ENCODE data around the gene SLC25A12. TPM values are rescaled to one million over a fixed set of nuclear protein-coding genes. Genes with fewer than 3 reads are reported as not detected.

Gene SLC25A12
- total RNA-seq, 2 experiments from 2014 or later, result 27.4 to 28.9 TPM

DNA sequence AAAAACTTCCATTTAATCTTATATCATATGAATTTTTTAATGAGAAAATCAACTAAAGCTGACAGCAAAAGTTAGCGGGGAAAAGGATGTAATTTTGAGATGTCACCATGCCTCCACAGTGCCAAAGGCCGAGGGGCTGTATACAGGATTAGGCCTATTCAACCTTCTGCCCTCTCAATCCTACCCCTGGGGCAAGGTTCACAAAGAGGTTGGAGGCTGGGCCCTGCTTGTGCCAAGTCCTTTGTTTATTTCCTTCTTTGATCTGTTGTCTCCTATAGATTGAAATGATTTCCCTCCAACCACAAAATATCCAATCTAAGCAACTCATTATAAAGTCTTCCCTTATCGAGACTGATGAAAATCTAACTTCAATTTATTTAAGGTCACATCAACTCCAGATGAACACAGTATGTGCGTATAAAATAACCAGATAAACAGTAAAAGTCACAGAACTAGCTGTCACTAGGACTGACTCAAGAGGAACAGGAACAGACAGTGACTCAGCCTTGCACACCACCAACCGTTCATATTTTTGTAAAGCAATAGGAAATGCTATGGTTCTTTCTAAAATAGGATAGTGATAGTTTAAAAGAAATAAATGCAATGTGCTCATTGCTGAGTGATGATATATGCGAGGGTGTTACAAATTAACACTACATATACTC is 95.8 kb downstream of the SLC25A12 start:
- Mint-ChIP-seq H3K4me1 (ENCODE audit: low read depth) (peaks cover 14% of the 10 kb centered on the region), H3K27ac (peak overlapping the region; percentile 45), H3K27me3 (ENCODE audit: low read depth) (no peaks in the 10 kb centered on the region), H3K36me3 (ENCODE audit: low read depth) (peaks cover 22% of the 10 kb centered on the region), H3K4me3 (no peak overlapping the region), H3K9me3 (ENCODE audit: insufficient read depth) (no peaks in the 10 kb centered on the region)
- POLR2A ChIA-PET, result no interaction called here
- DNase-seq (no peak), ATAC-seq (no peak)
- CTCF ChIA-PET, result interaction anchor here (1.1 kb wide), 1 partner anchor 306 kb away, joined by 6 read pairs; no protein-coding TSS in a partner anchor

DNA sequence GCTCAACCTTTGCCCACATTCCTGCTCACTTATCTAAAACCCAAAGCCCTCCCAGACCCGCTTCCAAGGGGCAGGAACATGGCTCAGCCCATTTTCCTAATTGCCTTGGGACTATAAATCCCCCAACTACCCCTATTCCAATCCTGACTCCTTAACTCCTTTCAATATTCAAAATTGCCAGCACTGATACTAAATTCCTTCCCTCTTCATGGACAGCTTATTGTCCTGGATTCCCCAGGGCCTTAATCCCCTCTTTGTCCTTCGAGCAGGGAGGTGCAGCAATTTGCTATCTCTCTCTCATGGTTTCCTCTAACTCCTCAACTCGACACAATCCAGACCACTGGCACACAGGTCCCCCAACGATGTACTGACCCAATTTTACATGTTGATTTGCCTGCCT is 99.1 kb downstream of the SLC25A12 start:
- ATAC-seq (no peak), DNase-seq (no peak)
- CTCF ChIA-PET, result no interaction called here
- POLR2A ChIA-PET, result no interaction called here
- no peaks in the 10 kb centered on the region for H3K9me3 Mint-ChIP-seq (ENCODE audit: insufficient read depth)
- no peak overlapping the region for H3K4me3 Mint-ChIP-seq
- H3K4me1 Mint-ChIP-seq (ENCODE audit: low read depth), result peaks cover 14% of the 10 kb centered on the region
- no peak overlapping the region for H3K27ac Mint-ChIP-seq
- H3K36me3 Mint-ChIP-seq (ENCODE audit: low read depth), result peaks cover 30% of the 10 kb centered on the region
- no peaks in the 10 kb centered on the region for H3K27me3 Mint-ChIP-seq (ENCODE audit: low read depth)

DNA sequence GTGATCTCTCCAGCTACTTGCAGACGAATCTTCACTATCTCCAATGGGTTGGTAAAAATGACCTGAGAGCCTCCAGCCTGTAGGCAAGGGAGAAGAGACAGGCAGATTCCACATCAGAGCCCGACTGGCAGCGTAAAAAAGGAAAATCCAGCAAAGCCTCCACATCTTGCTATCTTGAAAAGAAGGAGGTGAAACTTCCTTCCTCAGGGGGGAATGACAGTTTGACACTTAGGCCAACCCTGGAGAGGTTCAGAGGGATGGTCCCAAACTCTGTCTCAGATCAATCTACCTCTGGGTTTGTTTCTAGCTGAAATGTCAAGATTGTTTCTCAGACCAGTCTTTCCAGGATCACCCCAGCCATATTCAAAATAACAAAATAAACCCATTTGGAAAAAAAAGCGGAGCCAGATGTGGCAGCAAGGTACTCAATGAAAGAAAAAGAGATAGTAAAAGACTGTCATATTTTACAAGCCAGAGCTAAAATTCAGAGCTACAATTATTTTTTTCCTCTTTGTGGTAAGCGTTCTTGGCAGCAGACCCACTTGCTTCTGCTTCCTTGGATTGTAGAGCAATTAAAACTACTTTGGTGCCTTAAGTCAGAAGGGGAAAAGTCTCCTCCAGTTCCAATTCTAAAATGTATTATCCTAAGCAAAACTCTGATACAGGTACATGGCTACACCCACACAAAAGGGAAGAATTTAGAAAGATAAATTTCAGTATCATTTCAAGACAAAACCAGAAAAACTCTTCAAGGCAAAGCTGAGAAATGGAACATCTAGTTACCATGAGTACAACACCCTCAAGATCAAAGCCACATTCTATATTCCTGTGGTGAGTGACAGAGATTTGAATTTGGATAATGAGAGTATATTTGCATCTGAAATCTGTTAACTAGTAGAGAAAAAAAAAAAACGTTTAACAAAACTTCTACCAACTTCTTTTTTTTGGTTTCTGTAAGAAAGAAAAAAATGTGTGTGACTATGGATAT is 100.1 kb downstream of the SLC25A12 start:
- DNase-seq (no peak), ATAC-seq (no peak)
- POLR2A ChIA-PET, result no interaction called here
- CTCF ChIA-PET, result no interaction called here
- peaks cover 27% of the 10 kb centered on the region for H3K36me3 Mint-ChIP-seq (ENCODE audit: low read depth)
- H3K4me3 Mint-ChIP-seq, result no peak overlapping the region
- H3K27ac Mint-ChIP-seq, result no peak overlapping the region
- H3K9me3 Mint-ChIP-seq (ENCODE audit: insufficient read depth), result no peaks in the 10 kb centered on the region
- peaks cover 14% of the 10 kb centered on the region for H3K4me1 Mint-ChIP-seq (ENCODE audit: low read depth)
- H3K27me3 Mint-ChIP-seq (ENCODE audit: low read depth), result no peaks in the 10 kb centered on the region

DNA sequence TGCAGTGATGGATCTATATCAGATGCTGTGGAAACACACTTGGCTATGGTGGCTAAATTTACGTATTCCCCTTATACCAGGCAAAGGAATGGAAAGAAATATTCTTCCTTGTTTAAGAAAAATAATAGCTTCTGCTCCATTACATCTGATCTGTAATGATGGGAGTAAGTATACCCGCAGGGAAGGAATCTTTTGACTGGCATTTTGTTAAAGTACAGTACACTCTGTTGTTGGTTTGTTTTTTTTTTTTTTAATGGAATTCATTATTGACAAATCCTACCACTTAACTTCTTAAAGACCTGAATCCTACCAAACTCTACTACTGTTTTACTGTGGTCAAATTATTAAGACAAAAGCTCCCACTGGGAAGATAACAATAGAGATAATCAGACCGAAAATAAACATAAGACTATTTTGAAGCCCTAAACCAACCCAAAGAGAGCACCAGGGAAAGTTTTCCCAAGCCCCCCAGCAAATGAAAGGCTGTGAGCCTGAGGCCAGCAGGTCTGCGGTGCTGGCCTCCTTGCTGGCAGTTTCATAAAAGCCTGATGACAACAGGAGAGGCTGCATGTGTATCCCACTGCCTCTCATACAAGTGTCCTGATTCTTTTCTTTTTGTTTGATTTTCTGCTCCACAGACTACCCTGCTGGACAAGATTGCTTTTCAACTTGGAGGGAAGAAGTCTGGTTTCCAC is 101.0 kb downstream of the SLC25A12 start:
- H3K4me3 Mint-ChIP-seq, result no peak overlapping the region
- no peaks in the 10 kb centered on the region for H3K9me3 Mint-ChIP-seq (ENCODE audit: insufficient read depth)
- H3K27me3 Mint-ChIP-seq (ENCODE audit: low read depth), result no peaks in the 10 kb centered on the region
- DNase-seq (no peak), ATAC-seq (no peak)
- no peak overlapping the region for H3K27ac Mint-ChIP-seq
- POLR2A ChIA-PET, result no interaction called here
- peaks cover 8% of the 10 kb centered on the region for H3K4me1 Mint-ChIP-seq (ENCODE audit: low read depth)
- CTCF ChIA-PET, result no interaction called here
- H3K36me3 Mint-ChIP-seq (ENCODE audit: low read depth), result peaks cover 32% of the 10 kb centered on the region

DNA sequence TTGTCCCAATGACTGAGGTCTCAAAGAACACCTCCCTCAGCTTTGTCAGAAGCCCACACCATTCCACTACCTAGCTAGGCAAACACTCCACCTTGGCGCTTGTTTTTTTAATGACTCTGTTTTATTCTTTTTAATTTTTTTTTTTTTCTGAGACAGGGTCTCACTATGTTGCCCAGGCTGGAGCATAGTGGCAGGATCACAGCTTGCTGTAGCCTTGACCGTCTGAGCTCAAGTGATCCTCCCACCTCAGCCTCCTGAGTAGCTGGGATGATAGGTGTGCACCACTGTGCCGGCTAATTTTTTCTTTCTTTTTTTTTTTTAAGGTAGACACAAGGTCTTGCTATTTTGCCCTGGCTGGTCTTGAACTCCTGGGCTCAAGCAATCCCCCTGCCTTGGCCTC is 101.9 kb downstream of the SLC25A12 start:
- Mint-ChIP-seq H3K9me3 (ENCODE audit: insufficient read depth) (no peaks in the 10 kb centered on the region), H3K36me3 (ENCODE audit: low read depth) (peaks cover 35% of the 10 kb centered on the region), H3K27ac (no peak overlapping the region), H3K27me3 (ENCODE audit: low read depth) (no peaks in the 10 kb centered on the region), H3K4me1 (ENCODE audit: low read depth) (peaks cover 8% of the 10 kb centered on the region), H3K4me3 (no peak overlapping the region)
- ATAC-seq (no peak), DNase-seq (no peak)
- POLR2A ChIA-PET, result no interaction called here
- CTCF ChIA-PET, result interaction anchor here (1.1 kb wide), 1 partner anchor 670 kb away, joined by 3 read pairs; no protein-coding TSS in a partner anchor

DNA sequence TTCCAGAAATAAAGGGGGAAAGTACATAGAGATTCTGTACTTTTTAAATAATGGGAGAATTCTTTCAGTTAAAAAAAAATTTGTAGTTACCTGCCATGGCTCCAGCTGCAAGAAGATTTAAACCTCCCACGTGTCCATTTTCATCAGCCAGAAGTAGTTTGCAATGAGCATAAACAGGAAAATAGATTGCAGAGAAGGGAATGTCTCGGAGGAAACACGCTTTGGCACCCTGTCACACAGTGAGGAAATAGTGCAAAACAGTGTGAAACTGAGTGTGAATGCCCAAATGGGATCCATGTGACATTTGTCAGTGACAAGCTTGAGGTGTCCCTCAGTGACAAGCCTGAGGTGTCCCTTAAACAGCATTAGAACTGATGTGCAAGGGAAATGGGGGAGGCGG is 102.7 kb downstream of the SLC25A12 start:
- DNase-seq (no peak), ATAC-seq (no peak)
- POLR2A ChIA-PET, result no interaction called here

DNA sequence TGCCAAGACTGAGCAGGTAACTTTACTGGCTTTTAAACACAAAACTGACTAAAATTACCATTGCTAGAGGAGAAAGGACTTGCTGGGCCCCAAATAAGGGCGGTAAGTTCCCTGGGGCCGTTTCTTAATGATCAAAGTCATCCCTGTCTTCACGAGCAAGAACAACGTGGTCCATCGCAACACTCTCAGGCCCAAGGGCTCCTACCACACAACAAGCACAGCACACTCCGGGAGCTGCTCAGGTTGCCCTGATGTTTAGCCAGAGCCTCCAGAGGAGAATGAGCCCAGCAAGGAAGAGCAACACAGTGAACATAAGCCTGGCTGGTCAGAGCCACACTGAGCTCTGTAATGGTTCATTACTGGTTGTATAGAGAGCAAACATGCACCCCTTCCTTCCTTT is 104.1 kb downstream of the SLC25A12 start:
- ChIA-PET CTCF (no interaction called here), POLR2A (interaction anchor here (0.6 to 1.1 kb wide), 3 partner anchors 45 to 100 kb away, joined by 3 to 4 read pairs (median 3); no protein-coding TSS in a partner anchor)
- ATAC-seq (no peak), DNase-seq (no peak)
- H3K27me3 Mint-ChIP-seq (ENCODE audit: low read depth), result no peaks in the 10 kb centered on the region
- peaks cover 45% of the 10 kb centered on the region for H3K36me3 Mint-ChIP-seq (ENCODE audit: low read depth)
- no peak overlapping the region for H3K27ac Mint-ChIP-seq
- no peaks in the 10 kb centered on the region for H3K9me3 Mint-ChIP-seq (ENCODE audit: insufficient read depth)
- H3K4me3 Mint-ChIP-seq, result no peak overlapping the region
- peaks cover 5% of the 10 kb centered on the region for H3K4me1 Mint-ChIP-seq (ENCODE audit: low read depth)

More for the DNA sequence above, 102.7 kb downstream of the SLC25A12 start:
- H3K36me3 Mint-ChIP-seq (ENCODE audit: low read depth), result peaks cover 41% of the 10 kb centered on the region
- H3K9me3 Mint-ChIP-seq (ENCODE audit: insufficient read depth), result no peaks in the 10 kb centered on the region
- no peak overlapping the region for H3K4me3 Mint-ChIP-seq
- no peak overlapping the region for H3K27ac Mint-ChIP-seq
- no peaks in the 10 kb centered on the region for H3K27me3 Mint-ChIP-seq (ENCODE audit: low read depth)
- H3K4me1 Mint-ChIP-seq (ENCODE audit: low read depth), result peaks cover 8% of the 10 kb centered on the region
- CTCF ChIA-PET, result interaction anchor here (1.1 kb wide), 1 partner anchor 670 kb away, joined by 3 read pairs; no protein-coding TSS in a partner anchor

DNA sequence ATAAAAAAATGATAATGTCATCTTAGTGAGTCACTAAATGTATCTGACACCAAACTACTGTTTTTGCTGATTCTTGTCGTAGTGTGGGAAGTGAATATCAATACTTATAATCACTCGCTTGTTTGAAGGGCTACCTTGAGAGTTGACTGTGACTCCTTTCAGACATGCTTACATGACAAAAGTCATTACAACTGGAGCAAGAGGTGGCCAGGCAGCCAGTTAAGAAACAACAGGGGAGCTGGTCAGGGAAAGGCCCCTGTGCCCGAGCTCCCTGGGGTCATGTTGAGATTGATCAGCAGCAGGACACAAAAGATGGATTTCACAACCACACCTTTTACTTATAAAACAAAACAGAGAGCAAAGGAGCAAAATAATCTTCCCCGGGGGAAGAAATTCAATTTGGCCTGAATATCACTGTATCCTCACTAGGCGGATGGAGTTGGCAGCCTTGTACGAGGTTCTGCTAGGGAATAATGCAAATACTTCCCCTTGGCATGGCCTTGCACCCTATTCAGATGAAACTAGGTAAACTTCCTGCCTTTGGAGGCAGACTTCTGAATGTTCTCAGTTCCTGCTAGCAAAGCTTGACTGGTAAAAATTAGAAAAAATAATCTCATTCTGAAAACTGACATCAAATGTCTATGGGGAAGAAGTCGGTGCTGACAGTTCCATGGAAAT is 105.6 kb downstream of the SLC25A12 start:
- DNase-seq (no peak), ATAC-seq (no peak)
- Mint-ChIP-seq H3K9me3 (ENCODE audit: insufficient read depth) (no peaks in the 10 kb centered on the region), H3K27ac (peak overlapping the region; percentile 8), H3K4me1 (ENCODE audit: low read depth) (no peaks in the 10 kb centered on the region), H3K27me3 (ENCODE audit: low read depth) (no peaks in the 10 kb centered on the region), H3K36me3 (ENCODE audit: low read depth) (peaks cover 52% of the 10 kb centered on the region), H3K4me3 (no peak overlapping the region)
- ChIA-PET POLR2A (no interaction called here), CTCF (no interaction called here)

DNA sequence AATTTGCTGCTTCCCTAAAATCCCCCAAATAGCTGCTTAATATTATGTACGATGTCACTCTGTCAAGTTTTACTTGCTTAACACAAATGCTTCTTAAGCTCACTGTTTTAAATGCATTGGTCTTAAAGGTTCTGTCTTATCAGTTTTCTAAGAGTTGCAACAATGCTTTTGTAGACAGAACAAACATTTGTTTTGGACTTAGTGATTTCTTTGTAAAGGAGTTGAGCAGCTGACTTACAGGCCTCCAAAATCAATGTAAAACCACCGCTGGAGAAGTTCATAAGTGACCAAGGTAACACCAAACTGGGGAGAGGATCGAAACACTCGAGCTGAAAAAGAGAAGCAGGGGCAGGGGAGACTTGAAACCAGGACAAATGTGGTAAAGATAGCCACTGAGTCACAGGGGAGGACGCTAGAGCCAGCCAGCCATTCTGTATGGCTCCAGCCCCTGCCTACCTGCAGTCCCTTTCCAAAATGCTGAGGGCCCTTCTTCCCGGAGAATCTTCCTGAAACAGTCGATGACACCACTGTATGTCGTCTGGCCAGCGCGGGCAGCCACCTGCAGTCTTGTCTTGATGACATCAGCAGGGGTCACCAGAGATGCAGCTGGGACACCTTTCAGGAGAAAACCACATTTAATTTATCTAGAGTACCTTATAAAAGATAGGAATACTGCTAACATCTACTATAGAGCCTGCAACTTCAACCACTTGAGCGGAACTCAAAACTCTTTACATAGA is 106.5 kb downstream of the SLC25A12 start:
- H3K27ac Mint-ChIP-seq, result no peak overlapping the region
- H3K36me3 Mint-ChIP-seq (ENCODE audit: low read depth), result peaks cover 53% of the 10 kb centered on the region
- CTCF ChIA-PET, result interaction anchor here (0.6 kb wide), 1 partner anchor 319 kb away, joined by 3 read pairs; no protein-coding TSS in a partner anchor

DNA sequence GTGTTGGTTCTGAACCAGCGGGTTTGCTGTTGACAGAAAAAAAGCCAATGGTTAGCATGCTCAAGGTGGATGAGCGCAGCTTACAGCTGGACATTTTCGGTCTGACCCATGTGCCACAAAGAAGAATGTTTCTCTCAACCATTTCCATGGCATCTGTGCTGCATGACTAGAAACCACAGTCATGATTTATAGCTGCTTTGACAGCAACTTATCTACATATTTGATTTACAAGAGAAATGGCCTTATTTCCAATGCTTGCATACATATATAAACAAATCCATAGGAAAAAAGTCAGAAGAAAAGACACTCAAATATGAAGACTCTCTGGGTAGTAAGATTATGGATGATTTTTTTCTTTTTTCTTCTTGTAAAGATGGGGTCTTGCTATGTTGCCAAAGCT is 108.6 kb downstream of the SLC25A12 start:
- Mint-ChIP-seq H3K9me3 (ENCODE audit: insufficient read depth) (no peaks in the 10 kb centered on the region), H3K4me3 (no peak overlapping the region), H3K36me3 (ENCODE audit: low read depth) (peaks cover 48% of the 10 kb centered on the region), H3K27ac (no peak overlapping the region), H3K27me3 (ENCODE audit: low read depth) (no peaks in the 10 kb centered on the region), H3K4me1 (ENCODE audit: low read depth) (no peaks in the 10 kb centered on the region)
- ChIA-PET CTCF (no interaction called here), POLR2A (no interaction called here)
- ATAC-seq, result no peak
- no peak for DNase-seq

More for the DNA sequence above, 106.5 kb downstream of the SLC25A12 start:
- POLR2A ChIA-PET, result no interaction called here
- Mint-ChIP-seq H3K4me1 (ENCODE audit: low read depth) (no peaks in the 10 kb centered on the region), H3K4me3 (no peak overlapping the region), H3K27me3 (ENCODE audit: low read depth) (no peaks in the 10 kb centered on the region), H3K9me3 (ENCODE audit: insufficient read depth) (no peaks in the 10 kb centered on the region)
- DNase-seq (no peak), ATAC-seq (no peak)

DNA sequence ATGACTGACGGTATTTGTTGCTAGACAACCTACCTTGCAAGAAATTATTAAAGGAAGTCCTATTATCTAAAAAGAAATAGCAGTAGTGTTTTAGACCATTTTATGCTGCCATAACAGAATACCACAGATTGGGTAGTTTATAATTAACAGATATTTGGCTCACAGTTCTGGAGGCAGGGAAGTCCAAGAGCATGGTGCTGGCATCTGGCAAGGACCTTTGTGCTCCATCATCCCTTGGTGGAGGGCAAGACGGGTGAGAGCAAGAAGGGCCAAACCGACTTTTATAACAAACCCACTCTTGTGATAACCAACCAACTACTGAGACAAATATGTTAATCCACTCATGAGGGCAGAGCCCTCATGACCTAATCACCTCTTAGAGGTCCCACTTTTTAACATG is 115.5 kb downstream of the SLC25A12 start:
- Mint-ChIP-seq H3K27me3 (ENCODE audit: low read depth) (no peaks in the 10 kb centered on the region), H3K4me3 (no peak overlapping the region), H3K4me1 (ENCODE audit: low read depth) (no peaks in the 10 kb centered on the region), H3K9me3 (ENCODE audit: insufficient read depth) (peaks cover 9% of the 10 kb centered on the region), H3K27ac (no peak overlapping the region), H3K36me3 (ENCODE audit: low read depth) (peaks cover 28% of the 10 kb centered on the region)
- DNase-seq (no peak), ATAC-seq (no peak)
- ChIA-PET POLR2A (no interaction called here), CTCF (interaction anchor here (0.6 kb wide), 1 partner anchor 213 kb away, joined by 4 read pairs; no protein-coding TSS in a partner anchor)
